Kidney tubule cell (primary cell): ENCODE data around the gene ACO1.

Source experiments
- DNase-seq: peaks from one replicate; pipeline ENCODE4 v3.0.0-alpha.2; 2018; ENCODE audit warnings: low spot score

The ACO1 gene

DNA sequence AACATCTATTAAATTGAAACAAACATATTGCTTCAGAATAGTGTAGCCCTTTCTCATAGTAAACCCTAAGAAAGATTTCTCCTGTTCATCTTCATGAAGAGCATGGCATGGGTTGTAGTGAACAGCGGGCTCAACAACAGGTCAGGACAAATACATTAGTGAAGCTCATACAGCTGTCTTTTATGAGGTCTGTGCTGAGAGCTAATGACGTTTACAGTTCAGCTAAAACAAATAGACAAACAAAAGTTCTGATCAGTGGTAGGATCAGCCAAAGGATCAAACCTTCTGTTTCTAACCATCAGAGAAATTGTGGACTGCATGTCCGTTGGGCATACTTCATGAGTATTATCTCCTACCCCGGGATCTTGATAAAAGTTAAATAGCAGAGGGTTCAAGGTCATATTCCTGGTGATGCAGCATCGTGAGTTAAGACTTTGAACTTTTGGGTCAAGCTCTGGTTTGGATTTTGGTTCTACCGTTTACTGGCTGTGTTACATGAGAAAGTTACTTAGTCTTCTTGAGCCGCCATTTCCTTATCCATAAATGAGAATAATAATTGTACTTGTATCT, 37.9 kb downstream of the ACO1 start:
- no peak for DNase-seq

DNA sequence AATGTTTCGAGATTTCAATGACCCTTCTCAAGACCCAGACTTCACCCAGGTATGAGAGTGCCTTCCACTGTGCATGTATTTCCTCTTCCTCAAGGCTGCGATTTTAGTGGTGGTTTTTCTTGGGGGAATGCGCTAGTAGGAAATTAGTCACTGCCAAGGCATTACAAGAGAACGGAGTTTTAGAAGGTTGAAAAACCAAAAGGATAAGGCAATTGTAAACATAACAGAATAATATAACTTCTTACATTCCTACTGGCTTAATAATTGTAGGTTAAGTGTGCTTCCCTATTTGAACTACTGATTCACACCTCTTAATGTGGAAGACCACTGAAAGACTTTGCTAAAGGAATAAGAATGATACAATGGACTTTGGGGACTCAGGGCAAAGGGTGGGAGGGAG, 38.9 kb downstream of the ACO1 start:
- DNase-seq, result peak; percentile 76

DNA sequence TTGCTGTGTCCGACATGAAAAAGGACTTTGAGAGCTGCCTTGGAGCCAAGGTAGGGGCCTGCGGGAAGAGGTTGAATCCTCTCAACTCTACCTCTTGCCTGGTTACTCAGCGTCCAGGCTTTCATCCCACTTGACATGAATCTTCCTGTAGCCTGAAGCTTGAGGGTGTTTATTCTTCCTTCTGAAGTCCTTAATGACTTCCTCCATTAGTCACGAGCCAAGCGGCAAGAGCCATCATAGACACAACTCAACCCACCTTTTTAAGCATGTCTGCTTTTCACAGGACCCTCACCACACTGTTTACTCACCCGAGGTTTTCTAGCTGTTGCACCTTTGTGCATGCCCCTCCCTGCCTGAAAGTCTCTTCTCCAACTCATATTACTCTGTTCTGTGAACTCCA, 40.2 kb downstream of the ACO1 start:
- DNase-seq, result peak; percentile 18

DNA sequence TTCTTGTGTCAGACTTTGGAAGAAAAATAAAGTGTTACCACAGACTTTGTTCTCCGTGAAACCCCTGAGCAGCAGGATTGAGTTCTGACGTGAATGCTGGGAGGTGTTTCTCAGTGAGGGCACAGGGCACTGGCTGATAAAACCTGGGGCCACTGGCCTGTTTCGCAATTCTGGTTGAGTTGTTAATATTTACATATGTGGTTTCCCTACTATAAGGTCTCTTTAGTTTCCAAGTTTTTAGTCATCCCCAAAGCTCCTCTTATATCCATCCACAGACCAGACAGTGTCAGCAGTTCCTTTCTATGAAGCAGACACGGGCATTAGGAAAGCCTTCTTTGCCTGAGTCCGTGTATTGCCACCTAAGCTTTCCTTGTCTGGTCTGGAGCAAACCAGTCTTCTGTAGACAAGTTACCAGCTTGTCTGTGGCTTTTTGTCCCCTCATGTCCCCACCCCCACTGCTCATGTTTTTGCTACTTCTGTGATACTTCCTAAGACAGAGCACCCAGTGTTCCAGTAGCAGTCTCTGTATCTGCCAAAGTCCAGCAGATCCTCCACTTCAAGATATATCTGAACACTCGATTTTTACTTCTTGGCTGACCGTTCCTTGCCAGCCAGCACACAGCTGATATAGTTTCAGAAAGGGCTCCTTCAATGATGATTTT, 42.0 kb downstream of the ACO1 start:
- DNase-seq, result peak; percentile 93

DNA sequence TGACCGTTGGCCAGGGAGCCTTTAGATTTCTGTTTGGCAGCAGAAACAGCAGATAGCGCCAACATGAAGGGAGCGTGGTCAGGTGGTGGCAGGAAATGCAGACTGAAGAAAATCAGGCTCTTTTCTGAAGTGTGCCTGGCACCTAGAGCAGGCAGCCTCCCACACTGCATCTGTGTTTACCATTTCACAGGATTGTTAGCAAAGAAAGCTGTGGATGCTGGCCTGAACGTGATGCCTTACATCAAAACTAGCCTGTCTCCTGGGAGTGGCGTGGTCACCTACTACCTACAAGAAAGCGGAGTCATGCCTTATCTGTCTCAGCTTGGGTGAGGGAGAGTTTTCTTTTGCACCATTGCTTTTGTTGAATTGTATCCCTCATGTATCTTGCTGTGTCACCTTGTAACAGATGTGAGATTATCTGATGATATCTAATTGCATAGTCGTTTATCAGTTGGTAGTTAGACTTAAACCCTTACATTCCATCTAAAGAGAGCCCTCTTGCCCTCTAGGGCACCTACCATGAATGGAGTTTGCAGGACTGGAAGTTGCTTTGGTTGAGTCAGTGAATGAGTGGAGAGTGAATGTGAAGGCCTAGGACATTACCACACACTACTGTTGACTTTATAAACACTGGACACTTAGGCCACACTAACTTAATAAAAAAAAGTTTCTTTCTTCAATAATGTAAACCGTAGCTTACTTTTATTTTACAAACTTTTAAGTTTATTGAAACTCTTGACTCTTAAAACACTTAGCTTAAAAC, 42.8 kb downstream of the ACO1 start:
- DNase-seq, result peak; percentile 38

DNA sequence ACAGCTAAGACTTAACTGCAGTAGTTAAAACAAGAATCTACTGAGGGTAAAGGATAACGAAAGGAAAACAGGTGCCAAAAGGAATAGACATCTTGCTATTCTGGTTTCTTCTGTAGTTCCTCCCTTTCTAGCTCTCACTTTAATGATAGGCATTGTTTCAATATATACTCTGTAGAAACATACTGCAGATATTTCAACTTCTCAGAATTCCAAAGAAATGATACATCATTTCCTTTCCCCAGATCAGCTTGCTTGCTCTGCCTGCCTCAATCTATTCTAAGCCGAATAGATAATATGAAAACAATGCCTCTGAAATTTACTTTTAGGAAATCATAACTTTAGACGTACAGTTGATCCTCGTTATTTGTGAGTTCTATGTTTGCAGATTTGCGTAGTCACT, 46.3 kb downstream of the ACO1 start:
- DNase-seq, result peak; percentile 45

DNA sequence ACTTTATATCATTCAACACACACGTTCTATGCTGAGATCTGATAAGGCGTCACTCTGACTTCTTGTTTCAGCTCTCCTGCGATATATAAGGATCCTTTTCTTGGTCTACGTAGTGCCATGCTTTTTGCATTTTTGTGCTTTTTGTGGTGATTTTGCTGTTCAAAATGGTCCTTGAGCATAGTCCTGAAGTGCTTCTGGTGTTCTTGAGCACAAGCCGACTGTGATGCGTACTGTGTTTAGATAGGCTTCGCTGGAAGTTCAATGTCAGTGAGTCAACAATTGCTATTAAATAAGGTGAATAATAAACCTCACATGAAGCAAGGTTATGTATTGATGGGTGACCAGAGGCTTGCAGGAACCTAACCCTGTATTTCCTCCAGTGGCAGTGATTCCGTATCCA, 46.8 kb downstream of the ACO1 start:
- no peak for DNase-seq

DNA sequence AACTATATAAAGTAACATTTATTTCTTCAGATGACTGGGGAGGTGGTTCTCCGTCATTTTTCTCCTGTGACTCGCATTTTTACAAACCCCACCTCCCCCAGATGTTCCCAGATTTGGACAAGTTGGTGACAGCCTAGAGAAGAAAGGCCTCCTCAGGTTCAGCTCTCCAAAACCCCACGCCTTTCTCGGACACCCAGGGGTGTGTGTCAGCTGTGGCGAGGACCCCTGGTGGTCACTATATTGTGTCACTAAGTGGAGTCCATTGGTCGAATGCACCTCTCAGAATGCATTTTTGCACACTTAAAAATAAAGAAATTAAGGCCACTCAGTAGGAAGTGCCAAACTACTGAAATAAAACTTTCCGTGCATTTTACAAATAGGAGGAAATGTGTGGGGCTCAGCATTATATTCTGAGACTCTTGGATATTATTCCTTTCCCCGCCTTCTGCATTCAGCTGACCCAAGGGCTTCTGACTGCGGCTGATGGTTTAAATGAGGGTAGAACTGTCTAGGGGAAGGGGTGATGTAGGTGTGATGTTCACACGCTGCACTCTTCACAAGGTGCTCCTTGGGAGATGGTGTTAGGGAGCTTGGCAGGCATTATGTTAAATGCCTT, 47.6 kb downstream of the ACO1 start:
- peak; percentile 21 for DNase-seq

DNA sequence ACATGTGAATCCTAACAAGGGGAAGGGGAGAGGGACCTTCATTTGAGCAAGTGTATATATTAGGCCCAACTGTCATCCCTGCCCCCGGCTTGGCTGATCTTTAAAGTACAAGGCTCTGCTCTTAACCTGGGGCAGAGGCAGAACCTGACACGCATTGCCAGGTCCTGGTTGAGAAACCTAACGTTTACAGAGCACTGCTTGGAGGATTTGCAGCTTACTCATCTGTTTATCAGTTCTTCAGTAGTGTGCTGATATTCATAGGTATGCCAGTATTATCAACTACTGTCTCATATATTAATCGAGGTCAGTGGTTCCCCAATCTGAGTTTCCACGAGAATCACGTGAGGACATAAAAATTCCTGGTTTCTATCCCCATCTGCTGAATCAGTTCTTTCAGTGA, 50.4 kb downstream of the ACO1 start:
- no peak for DNase-seq

DNA sequence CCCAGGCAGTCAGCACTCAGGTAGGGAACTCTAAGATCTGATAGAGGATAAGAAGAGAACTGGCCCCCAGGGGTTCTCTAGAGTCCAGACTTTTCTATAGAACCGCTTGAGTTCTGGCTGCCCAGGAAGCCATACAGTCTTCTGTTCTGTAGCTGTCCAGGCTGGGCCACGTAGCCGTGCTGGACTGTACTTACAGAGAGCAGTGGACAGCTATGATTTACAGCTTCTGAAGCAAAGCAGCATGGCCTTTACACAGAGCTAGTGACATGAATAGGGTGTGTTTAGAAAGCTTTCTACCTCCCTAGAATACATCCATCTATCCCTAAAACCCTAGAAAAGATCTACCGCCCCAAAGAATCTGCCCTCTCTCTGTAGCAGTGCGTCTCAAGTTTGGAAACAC, 57.2 kb downstream of the ACO1 start:
- no peak for DNase-seq

DNA sequence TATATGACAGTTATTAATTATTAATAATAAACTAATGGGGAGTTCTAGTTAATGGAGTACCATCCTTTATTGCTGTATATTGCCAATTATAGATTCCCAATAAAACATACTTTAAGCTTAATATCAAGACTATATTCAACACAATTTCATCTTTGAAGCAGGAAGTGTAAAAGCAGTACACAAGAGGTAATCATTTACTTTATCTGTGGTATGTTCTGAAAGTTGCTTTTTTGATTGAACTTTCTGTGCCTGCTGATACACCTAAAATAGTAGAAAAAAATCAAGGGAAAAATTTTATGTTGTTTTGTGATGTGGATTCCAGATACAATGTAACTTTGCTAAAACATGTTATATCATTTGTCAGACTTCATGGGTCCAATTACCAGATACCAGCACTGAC, 58.0 kb downstream of the ACO1 start:
- DNase-seq, result no peak

DNA sequence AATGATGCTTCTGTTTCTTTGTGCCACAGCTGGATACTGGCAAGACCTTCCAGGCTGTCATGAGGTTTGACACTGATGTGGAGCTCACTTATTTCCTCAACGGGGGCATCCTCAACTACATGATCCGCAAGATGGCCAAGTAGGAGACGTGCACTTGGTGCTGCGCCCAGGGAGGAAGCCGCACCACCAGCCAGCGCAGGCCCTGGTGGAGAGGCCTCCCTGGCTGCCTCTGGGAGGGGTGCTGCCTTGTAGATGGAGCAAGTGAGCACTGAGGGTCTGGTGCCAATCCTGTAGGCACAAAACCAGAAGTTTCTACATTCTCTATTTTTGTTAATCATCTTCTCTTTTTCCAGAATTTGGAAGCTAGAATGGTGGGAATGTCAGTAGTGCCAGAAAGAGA, 65.5 kb downstream of the ACO1 start:
- DNase-seq, result no peak

DNA sequence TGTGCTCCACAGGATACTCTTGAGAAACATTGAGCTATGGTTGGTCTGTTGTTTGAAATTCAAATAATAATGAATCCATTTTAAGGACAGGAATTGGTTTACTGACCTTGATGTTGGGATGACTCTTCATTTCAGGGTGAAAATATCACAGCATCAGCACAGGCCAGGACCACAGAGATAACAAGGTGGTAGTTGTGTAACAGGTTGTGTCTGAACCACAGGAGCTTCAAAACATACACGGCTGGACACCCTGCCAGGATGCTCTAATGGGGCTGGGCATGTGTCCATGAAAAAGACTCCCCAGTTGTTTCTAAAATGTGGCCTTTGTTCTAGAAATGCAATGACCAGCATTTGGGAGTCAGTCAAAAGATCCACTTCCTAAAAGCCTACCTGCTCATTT, 69.8 kb downstream of the ACO1 start:
- no peak for DNase-seq

DNA sequence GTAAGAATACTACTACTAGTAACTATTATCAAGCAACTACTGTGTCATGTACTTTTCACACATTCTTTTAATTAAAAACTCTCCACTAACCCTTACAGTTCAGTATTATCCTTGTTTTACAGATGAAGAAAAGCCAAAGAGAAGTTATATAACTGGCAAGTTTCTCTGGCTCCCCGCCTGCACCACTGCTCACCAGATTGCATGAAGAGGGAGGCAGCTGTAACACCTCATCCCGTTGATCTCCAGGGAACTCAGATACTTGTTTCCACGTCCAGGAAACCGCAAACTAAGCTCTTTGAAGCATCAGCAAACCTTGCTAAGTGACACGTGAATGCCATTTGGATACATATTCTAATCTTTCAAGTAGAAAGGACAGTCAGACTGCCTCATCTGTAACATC, 71.3 kb downstream of the ACO1 start:
- DNase-seq, result no peak

DNA sequence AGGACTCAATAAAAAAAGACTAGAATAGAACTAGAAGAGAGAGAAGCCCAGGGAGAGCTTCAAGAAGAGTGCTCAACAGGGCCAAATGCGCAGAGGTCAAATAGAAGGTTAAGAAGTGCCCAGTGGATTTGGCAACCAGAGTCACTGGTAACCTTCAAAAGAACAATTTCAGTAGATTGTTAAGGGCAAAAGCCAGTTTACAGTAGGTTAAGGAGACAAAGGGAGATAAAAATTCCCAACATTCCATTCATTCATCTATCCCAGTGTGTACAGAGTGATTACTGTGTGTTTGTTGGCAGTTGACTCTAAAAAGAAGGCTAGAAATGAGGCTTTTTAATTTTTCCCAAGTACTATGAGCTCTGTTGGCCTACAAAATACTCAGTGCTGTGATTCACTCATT, 72.1 kb downstream of the ACO1 start:
- no peak for DNase-seq

DNA sequence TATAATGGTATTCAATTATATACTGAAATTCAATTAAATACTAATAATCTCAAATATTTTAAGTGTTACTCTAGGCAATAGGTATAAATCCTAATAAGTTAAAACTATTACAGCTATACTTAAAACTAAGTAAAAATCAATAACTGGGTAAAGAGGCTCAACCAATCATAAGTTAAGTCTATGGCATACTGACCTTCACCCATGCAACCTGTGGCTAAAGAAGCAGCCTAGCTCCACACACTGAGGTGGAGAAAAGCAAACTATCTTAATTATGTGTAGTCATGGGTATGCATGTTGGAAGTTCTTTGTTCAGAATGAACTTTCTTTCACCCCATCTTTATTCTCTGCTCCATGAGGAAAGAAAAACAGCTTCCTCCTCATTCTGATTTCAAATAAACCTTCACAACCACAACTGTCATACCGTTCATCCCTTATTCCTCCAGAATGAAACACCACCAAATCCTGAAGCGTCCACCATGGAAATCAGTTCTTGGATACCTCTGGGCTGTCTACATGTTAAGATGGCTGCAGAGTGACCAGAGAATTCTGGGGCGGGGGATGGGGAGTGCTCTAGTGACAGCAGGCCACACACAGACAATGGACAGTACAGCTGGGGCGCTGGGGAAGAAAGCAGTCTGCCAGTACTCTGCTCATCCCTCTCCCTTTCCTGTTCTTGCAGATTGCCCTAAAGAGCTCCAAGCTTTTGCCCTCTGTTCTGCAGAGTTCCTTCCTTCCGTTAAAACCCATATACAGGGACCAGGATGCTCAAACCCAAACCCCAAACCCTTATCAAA, 79.3 kb downstream of the ACO1 start:
- no peak for DNase-seq

DNA sequence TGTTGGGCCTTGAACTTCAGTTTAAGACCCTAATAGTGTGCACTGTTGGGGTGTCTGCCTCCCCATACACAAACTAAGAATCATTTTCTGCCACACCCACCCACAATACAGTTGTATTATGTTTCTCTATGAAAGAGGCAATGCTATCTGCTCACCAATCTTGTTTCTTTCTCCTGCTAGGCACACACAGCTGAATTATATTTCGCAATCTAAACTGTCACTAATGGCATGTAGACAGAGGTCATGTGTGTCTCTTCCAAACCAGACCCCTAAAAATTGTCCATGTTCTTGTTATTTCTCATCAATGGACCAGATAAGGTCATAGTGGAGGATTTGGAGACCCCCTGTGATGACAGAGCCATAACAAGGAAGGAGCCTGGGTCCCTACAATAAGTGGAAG, 84.3 kb downstream of the ACO1 start:
- no peak for DNase-seq

DNA sequence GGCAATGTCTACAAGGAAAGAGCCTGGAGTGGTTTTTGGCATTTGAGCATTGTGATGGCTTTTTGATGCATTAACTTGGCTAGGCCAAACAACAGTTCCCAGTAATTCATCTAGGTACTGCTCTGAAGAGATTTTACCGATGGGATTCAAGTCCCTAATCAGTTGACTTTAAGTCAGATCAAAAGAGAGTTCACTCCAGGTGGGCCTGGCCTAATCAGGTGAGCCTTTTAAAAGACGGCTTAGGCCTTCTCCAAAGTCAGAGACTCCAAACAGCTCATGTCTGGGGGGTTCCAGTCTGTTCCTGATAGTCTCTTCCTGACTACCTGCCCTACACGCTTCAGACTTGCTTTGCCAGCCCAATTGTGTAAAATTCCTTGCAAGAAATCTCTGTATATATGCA, 87.9 kb downstream of the ACO1 start:
- no peak for DNase-seq

DNA sequence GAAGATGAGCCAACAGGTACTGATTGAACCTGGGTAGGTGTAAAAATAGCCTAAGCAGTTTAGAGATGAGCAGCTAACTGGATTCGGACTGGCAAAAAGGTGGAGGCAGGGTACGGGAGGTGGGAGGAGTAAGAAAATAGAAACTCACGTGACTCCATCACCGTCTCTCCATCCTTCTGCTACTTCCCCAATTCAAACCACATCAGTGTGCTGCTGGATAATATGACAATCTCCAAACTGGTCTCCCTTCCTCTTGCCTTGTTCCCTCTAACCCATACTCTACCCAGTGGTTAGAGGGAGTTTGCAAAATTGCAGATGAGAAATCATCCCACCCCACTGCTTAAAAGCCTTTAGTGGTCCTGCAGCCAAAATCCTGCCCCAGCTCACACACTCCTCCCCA, 98.9 kb downstream of the ACO1 start:
- no peak for DNase-seq

DNA sequence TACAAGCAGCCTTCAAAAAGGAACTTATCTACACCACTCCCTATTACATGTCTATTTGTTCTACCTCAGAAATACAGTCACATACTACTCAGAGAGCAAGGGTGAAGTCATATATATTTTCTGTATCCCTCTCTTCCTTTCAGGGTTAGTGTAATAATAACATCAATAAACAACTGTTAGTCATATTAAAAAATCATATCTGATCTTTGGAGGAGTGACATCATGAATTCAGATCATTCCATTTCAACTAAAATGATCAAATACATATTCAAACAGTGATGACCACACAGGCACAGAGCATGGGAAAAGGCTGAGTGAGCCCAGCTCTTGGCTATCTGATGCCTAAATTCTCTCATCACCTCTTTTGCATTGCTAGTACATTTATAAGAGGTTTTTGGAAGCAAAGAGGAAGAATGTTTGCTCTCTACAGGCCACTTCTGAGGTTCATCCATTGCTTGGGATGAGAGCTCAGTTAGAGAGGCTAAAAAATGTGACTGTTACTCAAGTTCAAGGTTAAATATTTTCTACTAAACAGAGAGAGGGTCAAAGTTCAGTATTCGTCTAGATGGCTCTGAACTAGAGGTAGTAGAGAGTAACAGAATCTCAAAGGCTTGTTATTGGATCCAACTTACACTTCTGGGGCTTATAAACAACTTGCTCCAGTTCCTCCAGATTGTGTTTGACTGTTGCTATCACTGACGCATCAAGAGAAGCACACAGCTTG, 102.6 kb downstream of the ACO1 start:
- no peak for DNase-seq

DNA sequence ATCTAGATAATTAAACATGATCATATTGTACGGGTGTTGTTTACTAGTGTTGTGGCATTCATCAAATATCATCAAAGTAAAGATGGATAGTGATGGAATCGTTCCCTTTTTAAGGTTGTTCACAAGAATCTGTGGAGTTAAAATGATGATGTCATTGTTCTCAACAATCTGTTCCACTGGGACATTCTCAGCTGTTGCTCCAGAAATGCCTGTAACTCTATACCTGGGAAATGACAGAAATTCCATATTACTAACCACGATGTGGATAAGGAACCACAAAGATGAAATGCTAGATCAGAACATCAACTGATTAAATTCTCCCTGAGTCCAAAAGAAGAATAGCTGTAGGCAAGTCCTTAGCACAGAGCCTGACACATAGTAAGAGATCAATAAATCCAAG, 103.5 kb downstream of the ACO1 start:
- DNase-seq, result no peak

DNA sequence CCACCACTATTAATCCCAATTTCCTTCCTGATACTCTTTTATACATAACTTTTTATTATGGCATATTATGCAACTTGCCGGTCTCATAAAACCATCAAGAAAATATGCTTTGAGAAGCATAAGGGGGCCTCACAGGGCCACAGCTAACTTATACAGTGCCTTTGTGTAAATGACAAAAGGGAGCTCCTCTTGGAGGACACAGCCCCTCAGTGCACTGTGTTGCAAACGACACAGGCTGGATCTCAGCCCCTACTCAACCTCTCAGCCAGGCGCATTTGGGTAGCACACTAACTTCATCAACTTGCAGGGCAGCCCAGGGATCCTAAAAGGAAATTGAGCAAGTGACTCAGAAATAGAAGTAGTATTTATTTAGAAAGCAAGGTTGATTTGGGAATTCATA, 106.2 kb downstream of the ACO1 start:
- no peak for DNase-seq
